IMR-90 (cell line): ENCODE results near the gene HOXD8. TPM values are rescaled to one million over a fixed set of nuclear protein-coding genes. Genes with fewer than 3 reads are reported as not detected.

Source experiments
- ATAC-seq: fragments of 200-7000 bp; cut with Tn5 transposase; 2 replicates; pipeline ENCODE4 v1.9.1; 2020; ENCODE audit warnings: low read depth, mild to moderate bottlenecking, moderate library complexity
- BruUV-seq: library from RNA; stranded (reverse); fragments of 400-500 nt; replicated peaks from 2 replicates; lab custom pipeline; 2021; lab: Mats Ljungman, UMichigan
- CTCF ChIA-PET: fragments of 300-600 bp; formaldehyde crosslinking; extraction: SDS; loops from one replicate; lab custom pipeline; 2021; ENCODE audit warnings: antibody characterized with exemption; lab: Yijun Ruan, JAX
- POLR2A ChIA-PET: fragments of 300-600 bp; sonication (Branson Sonifier 250); formaldehyde crosslinking; loops from one replicate; lab custom pipeline; 2022; ENCODE audit warnings: antibody characterized with exemption; ENCODE audit not compliant: unreplicated experiment; lab: Charles Lee
- DNase-seq: peaks from one replicate; pipeline ENCODE4 v3.0.0; 2013
- H2AFZ ChIP-seq: replicated peaks from 2 replicates; pipeline ENCODE3; 2013; ENCODE audit warnings: low read length, mild to moderate bottlenecking; ENCODE audit not compliant: poor library complexity
- H2AK5ac ChIP-seq: 2 replicates; pipeline ENCODE4 v1.6.1; 2013; ENCODE audit warnings: low read depth, low read length, inconsistent platforms
- H2AK9ac ChIP-seq: replicated peaks from 2 replicates; pipeline ENCODE3; 2013; ENCODE audit warnings: mild to moderate bottlenecking, low read depth, low read length, moderate library complexity; ENCODE audit not compliant: poor library complexity
- H2BK120ac ChIP-seq: 2 replicates; pipeline ENCODE4 v1.6.1; 2013; ENCODE audit warnings: low read depth, low read length, inconsistent platforms
- H2BK15ac ChIP-seq: 3 replicates; pipeline ENCODE4 v1.6.1; 2013; ENCODE audit warnings: low read depth, low read length, inconsistent platforms
- H2BK20ac ChIP-seq: 2 replicates; pipeline ENCODE4 v1.6.1; 2013; ENCODE audit warnings: low read depth, mild to moderate bottlenecking, inconsistent platforms, low read length, moderate library complexity
- H2BK5ac ChIP-seq: 2 replicates; pipeline ENCODE4 v1.6.1; 2013; ENCODE audit warnings: mild to moderate bottlenecking, low read depth, low read length, inconsistent platforms; ENCODE audit not compliant: poor library complexity, severe bottlenecking
- H3K14ac ChIP-seq: replicated peaks from 2 replicates; pipeline ENCODE4 v1.6.1; 2013; ENCODE audit warnings: low read depth, low read length, inconsistent platforms
- H3K18ac ChIP-seq: 2 replicates; pipeline ENCODE4 v1.6.1; 2013; ENCODE audit warnings: low read depth, low read length, control low read depth
- H3K23ac ChIP-seq: 2 replicates; pipeline ENCODE4 v1.6.1; 2013; ENCODE audit warnings: low read depth, low read length, inconsistent platforms
- H3K27ac ChIP-seq: 2 replicates; pipeline ENCODE4 v1.5.1; 2013; ENCODE audit warnings: mild to moderate bottlenecking, control low read depth, low read length; ENCODE audit not compliant: insufficient read depth
- H3K27me3 ChIP-seq: 2 replicates; pipeline ENCODE4 v1.6.1; 2013; ENCODE audit warnings: low read length; ENCODE audit not compliant: control insufficient read depth, insufficient read depth
- H3K36me3 ChIP-seq: 2 replicates; pipeline ENCODE4 v1.6.1; 2013; ENCODE audit warnings: low read length, mixed read lengths; ENCODE audit not compliant: control insufficient read depth, insufficient read depth
- H3K4ac ChIP-seq: 2 replicates; pipeline ENCODE4 v1.6.1; 2013; ENCODE audit warnings: low read depth, low read length, inconsistent platforms
- H3K4me1 ChIP-seq: 2 replicates; pipeline ENCODE4 v1.6.1; 2013; ENCODE audit warnings: low read length, mixed read lengths; ENCODE audit not compliant: control insufficient read depth, insufficient read depth
- H3K4me2 ChIP-seq: 2 replicates; pipeline ENCODE4 v1.6.1; 2013; ENCODE audit warnings: low read depth, mild to moderate bottlenecking, control low read depth, low read length, moderate library complexity
- H3K4me3 ChIP-seq: 2 replicates; pipeline ENCODE4 v1.5.1; 2013; ENCODE audit warnings: low read depth, mild to moderate bottlenecking, control low read depth, low read length, moderate library complexity; ENCODE audit not compliant: insufficient read depth
- H3K56ac ChIP-seq: 2 replicates; pipeline ENCODE4 v1.6.1; 2013; ENCODE audit warnings: low read length, inconsistent platforms; ENCODE audit not compliant: insufficient read depth; ENCODE audit errors: extremely low read depth
- H3K79me1 ChIP-seq, 2 experiments: 2 replicates each; pipeline ENCODE4 v1.6.1; 2013; ENCODE audit warnings: low read length in 2 of 2, inconsistent platforms in 1 of 2, low read depth in 1 of 2
- H3K9ac ChIP-seq: 2 replicates; pipeline ENCODE4 v1.6.1; 2013; ENCODE audit warnings: low read depth, low read length, control low read depth
- H3K9me1 ChIP-seq: 2 replicates; pipeline ENCODE4 v1.6.1; 2013; ENCODE audit warnings: low read length, inconsistent platforms; ENCODE audit not compliant: insufficient read depth
- H3K9me3 ChIP-seq: 2 replicates; pipeline ENCODE4 v1.6.1; 2013; ENCODE audit warnings: low read length; ENCODE audit not compliant: control insufficient read depth, insufficient read depth
- H4K20me1 ChIP-seq: 2 replicates; pipeline ENCODE4 v1.6.1; 2013; ENCODE audit warnings: low read length, inconsistent platforms; ENCODE audit not compliant: insufficient read depth
- H4K5ac ChIP-seq: 2 replicates; pipeline ENCODE4 v1.6.1; 2013; ENCODE audit warnings: mild to moderate bottlenecking, low read depth, low read length, control low read depth
- H4K8ac ChIP-seq, 2 experiments: 2 replicates each; pipeline ENCODE4 v1.6.1; 2013; ENCODE audit warnings: low read depth in 2 of 2, low read length in 2 of 2, control low read depth in 1 of 2, inconsistent platforms in 1 of 2
- H4K91ac ChIP-seq: 2 replicates; pipeline ENCODE4 v1.6.1; 2013; ENCODE audit warnings: low read depth, low read length, inconsistent platforms; ENCODE audit not compliant: insufficient read depth
- BHLHE40 ChIP-seq: fragments of 150-350 bp; IDR thresholded peaks from 2 replicates; pipeline ENCODE4 v1.6.1; 2016; ENCODE audit warnings: mild to moderate bottlenecking, low read depth, low read length
- CEBPB ChIP-seq: IDR thresholded peaks from 2 replicates; pipeline ENCODE4 v1.6.1; 2012; ENCODE audit warnings: low read depth, low read length, improper control_type of control experiment
- CTCF ChIP-seq: conservative IDR thresholded peaks from 2 replicates; pipeline ENCODE4 v1.5.1; 2012; ENCODE audit warnings: mild to moderate bottlenecking, low read depth, low read length, improper control_type of control experiment
- NFE2L2 ChIP-seq: fragments of 150-350 bp; IDR thresholded peaks from 2 replicates; pipeline ENCODE4 v1.6.1; 2016; ENCODE audit warnings: low read depth, mild to moderate bottlenecking, low read length
- WGBS, 2 experiments: methylation state at CpG; one replicate each; pipeline versions ENCODE4 v1.1.5 to v1.1.7; 2013; ENCODE audit warnings: missing lambda C conversion rate in 2 of 2; ENCODE audit not compliant: insufficient read length in 1 of 2; ENCODE audit errors: extremely low coverage in 2 of 2; 5-methylcytosine and 5-hydroxymethylcytosine counted together
- dilution Hi-C: fragments of 300-500 bp; cut with HindIII; formaldehyde crosslinking; loops from one replicate; pipeline ENCODE4 v1.14.3; 2018; ENCODE audit warnings: low sequenced_read_pairs; ENCODE audit not compliant: unreplicated experiment
- in situ Hi-C: fragments of 300-500 bp; cut with MboI; formaldehyde crosslinking; loops from 3 replicates; pipeline ENCODE4 v1.14.3; 2019; ENCODE audit warnings: low sequenced_read_pairs, inconsistent platforms, mixed read lengths
- intact Hi-C: fragments of 100-400 bp; cut with micrococcal nuclease; formaldehyde crosslinking; loops from 2 replicates; pipeline ENCODE4 v1.10.0; 2022
- polyA plus RNA-seq, 3 experiments: library from polyadenylated mRNA; depleted of rRNA; stranded (reverse); fragments of >200 nt; gene quantifications; 2 replicates each; pipeline ENCODE4 v1.2.3, GENCODE V29; 2012; ENCODE audit warnings: low replicate concordance in 1 of 3
- total RNA-seq: library from RNA; depleted of rRNA; stranded (reverse); fragments of >200 nt; gene quantifications from 2 replicates; pipeline ENCODE4 v1.2.3, GENCODE V29; 2012

The HOXD8 gene
- total and polyA plus RNA-seq, 2 of the 4 experiments (the other 2 are of a cell fraction), result not detected

- H3K9me1 ChIP-seq, result no peaks in the 10 kb centered on the region
- peaks cover 3% of the 10 kb centered on the region; the same call in 1 of the 2 replicates for H4K20me1 ChIP-seq
- intact Hi-C loops, result no loop called here
These were observed 44.8 kb upstream of the HOXD8 start for GRCh38 chr2:176084611-176085119.

More at GRCh38 chr2:176084611-176085119, 44.8 kb upstream of the HOXD8 start:
- ATAC-seq, result no peak
- no TSS peak for BruUV-seq
- H2AK5ac ChIP-seq, result no peak overlapping the region
- CTCF ChIA-PET, result interaction anchor here (0.5 to 0.6 kb wide), 2 partner anchors 553 to 771 kb away, joined by 4 to 6 read pairs; no protein-coding TSS in a partner anchor
- no peak overlapping the region for H3K56ac ChIP-seq
- H2BK15ac ChIP-seq, result no peak overlapping the region
- H2BK20ac ChIP-seq, result no peak overlapping the region
- H3K18ac ChIP-seq, result no peak overlapping the region
- peaks cover 1% of the 10 kb centered on the region for H3K4me1 ChIP-seq
- H3K23ac ChIP-seq, result no peak overlapping the region
- no peak overlapping the region for H2AFZ ChIP-seq
- no peak overlapping the region for H2BK120ac ChIP-seq
- TF ChIP-seq NFE2L2 (no peak), CTCF (no peak), CEBPB (no peak), BHLHE40 (no peak)
- H3K27ac ChIP-seq, result no peak overlapping the region
- WGBS, 2 experiments, result 2% methylated on average over 21 of the region's 26 CpGs; no CpG with 5 or more reads in 1 of the 2 experiments
- POLR2A ChIA-PET, result no interaction called here
- H4K5ac ChIP-seq, result no peak overlapping the region
- H3K79me1 ChIP-seq, result no peaks in the 10 kb centered on the region
- H3K14ac ChIP-seq, result no peak overlapping the region
- H3K27me3 ChIP-seq, result peaks cover 90% of the 10 kb centered on the region
- dilution Hi-C loops (no loop called here), in situ Hi-C loops (loop anchor here (25.0 kb wide), 2 partner anchors 1047 to 1347 kb away; no protein-coding TSS in a partner anchor)
- no peak for DNase-seq
- H3K9me3 ChIP-seq, result peaks cover 26% of the 10 kb centered on the region
- no peak overlapping the region for H3K4ac ChIP-seq
- H2BK5ac ChIP-seq, result no peak overlapping the region
- H3K4me3 ChIP-seq, result no peak overlapping the region
- no peak overlapping the region for H2AK9ac ChIP-seq
- H3K36me3 ChIP-seq, result no peaks in the 10 kb centered on the region
- no peak overlapping the region for H3K9ac ChIP-seq
- H4K91ac ChIP-seq, result no peak overlapping the region
- no peak overlapping the region for H4K8ac ChIP-seq
- H3K4me2 ChIP-seq, result no peak overlapping the region
